T-helper 2 cell treated with Interferon-gamma antibody and Interleukin-4, amounts not matched to agents 5 μg/mL and 100 μg/mL, for 36 hours (primary cell): Measurements from ENCODE around the gene LAMC3.

ENCODE experiments used
- DNase-seq: peaks from one replicate; pipeline ENCODE4 v3.0.0; 2021; ENCODE audit warnings: low spot score
- H3K27ac Mint-ChIP-seq: one replicate; pipeline ENCODE4 v1.8.0; 2021; ENCODE audit warnings: mild to moderate bottlenecking, mixed read lengths
- H3K27me3 Mint-ChIP-seq: one replicate; pipeline ENCODE4 v1.8.0; 2021; ENCODE audit warnings: low read depth, mixed read lengths
- H3K36me3 Mint-ChIP-seq: one replicate; pipeline ENCODE4 v1.8.0; 2021; ENCODE audit warnings: low read depth, mixed read lengths
- H3K4me1 Mint-ChIP-seq: one replicate; pipeline ENCODE4 v1.8.0; 2021; ENCODE audit warnings: low read depth, mixed read lengths
- H3K4me3 Mint-ChIP-seq: one replicate; pipeline ENCODE4 v1.8.0; 2022; ENCODE audit warnings: mild to moderate bottlenecking, moderate library complexity, mixed read lengths
- H3K9me3 Mint-ChIP-seq: one replicate; pipeline ENCODE4 v1.8.0; 2021; ENCODE audit warnings: mixed read lengths

LAMC3 gene

DNA sequence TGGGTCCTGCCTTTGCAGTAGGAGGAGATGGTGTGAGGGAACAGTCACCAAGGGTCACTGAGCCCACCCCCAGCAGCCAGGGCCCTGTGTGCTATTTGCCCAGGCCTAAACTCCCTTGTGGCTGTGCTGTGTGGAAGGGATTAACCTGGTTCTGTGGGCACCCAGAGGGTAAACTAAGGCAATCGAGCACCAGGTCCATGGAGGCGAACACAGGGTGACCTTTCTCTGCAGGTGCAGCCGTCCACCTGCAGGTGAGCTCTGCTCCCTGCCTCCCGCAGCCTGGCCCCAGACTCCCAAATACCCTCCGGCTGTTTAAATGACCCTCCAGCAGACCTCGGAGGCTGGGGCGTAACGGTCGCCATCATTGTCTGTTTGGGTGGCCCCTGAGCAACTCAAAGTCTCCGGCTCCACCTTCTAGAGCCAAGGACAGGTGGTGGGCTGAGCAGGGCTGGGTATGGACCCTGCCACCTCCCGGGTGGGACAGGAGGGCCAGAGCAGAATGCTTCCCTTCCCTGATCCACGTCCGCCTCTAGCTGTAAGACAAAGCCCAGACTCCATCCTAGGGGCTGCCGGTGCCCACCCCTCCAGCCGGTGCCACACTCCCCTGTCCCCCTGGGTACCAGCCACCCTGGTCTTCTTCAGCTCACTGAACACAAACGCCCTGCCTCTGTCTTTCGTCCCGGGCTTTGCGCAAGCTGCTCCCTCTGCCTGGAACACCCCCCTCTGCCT, 35.9 kb upstream of the LAMC3 start:
- Mint-ChIP-seq H3K4me1 (no peaks in the 10 kb centered on the region), H3K4me3 (no peak overlapping the region), H3K9me3 (no peaks in the 10 kb centered on the region), H3K27ac (no peak overlapping the region), H3K36me3 (no peaks in the 10 kb centered on the region), H3K27me3 (no peaks in the 10 kb centered on the region)
- DNase-seq = no peak

DNA sequence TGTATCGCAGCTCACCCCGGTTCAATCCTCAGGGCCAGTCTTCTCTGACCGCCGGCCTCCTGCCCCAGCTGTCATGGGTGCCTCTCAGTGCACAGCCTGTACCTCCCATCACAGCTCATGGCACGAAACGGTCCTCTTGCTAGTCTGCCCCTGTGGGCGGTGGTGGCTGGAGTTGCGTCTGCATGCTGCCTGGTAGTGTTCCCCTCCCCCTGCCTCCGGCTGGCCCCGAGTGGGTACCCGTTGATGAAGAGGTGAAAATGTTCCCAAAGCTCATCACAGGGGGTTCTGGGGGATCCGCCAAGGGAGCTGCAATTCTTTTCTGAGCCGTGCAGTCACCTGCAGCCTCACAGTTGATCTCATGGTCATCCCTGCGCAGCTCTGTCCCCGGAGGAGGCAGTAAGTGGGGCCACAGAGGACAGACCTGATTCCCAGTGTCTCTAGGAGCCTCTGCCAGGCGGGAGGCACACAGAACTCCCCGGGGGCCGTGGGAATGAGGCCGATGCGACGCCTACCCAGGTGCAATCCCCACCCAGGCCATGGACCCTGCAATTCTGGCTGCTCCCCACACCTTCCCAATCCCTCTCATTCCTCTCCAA, 35.2 kb upstream of the LAMC3 start:
- Mint-ChIP-seq H3K27me3 (no peaks in the 10 kb centered on the region), H3K9me3 (no peaks in the 10 kb centered on the region), H3K4me3 (no peak overlapping the region), H3K4me1 (no peaks in the 10 kb centered on the region), H3K36me3 (no peaks in the 10 kb centered on the region), H3K27ac (no peak overlapping the region)
- DNase-seq = no peak

DNA sequence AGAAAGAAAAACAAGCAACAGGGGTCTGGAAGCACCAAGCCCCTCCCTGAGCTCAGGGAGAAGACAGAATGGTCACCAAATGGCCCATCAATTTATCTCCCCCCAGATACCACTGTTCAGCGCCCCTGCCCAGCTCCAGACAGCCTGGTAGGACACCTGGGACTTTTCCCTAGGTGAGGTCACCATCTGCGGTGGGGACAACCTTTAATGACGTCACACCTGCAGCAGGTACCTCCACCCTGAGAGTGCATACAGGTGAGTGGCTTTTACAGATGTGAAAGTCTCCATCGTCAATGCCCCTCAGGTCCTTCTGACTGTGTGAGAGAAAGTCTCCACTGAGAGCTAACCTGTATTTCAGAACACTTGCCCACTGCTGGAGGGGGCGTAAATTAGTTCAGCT, 34.3 kb upstream of the LAMC3 start:
- no peaks in the 10 kb centered on the region for H3K36me3 Mint-ChIP-seq
- no peak overlapping the region for H3K27ac Mint-ChIP-seq
- no peak overlapping the region for H3K4me3 Mint-ChIP-seq
- no peaks in the 10 kb centered on the region for H3K27me3 Mint-ChIP-seq
- H3K4me1 Mint-ChIP-seq = no peaks in the 10 kb centered on the region
- H3K9me3 Mint-ChIP-seq = no peaks in the 10 kb centered on the region
- no peak for DNase-seq

DNA sequence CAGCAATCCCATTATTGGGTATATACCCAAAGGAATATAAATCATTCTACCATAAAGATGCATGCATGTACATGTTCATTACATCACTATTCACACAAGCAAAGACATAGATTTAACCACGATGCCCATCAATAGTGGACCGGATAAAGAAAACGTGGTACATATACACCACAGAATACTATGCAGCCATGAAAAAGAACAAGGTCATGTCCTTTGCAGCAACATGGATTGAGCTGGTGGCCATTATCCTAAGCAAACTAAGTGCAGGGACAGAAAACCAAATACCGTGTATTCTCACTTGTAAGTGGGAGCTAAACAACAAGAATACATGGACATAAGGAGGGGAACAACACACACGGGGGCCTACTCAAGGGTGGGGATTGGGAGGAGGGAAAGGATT, 33.8 kb upstream of the LAMC3 start:
- no peaks in the 10 kb centered on the region for H3K9me3 Mint-ChIP-seq
- no peaks in the 10 kb centered on the region for H3K4me1 Mint-ChIP-seq
- no peak overlapping the region for H3K27ac Mint-ChIP-seq
- H3K27me3 Mint-ChIP-seq = no peaks in the 10 kb centered on the region
- DNase-seq = no peak
- H3K4me3 Mint-ChIP-seq = no peak overlapping the region
- no peaks in the 10 kb centered on the region for H3K36me3 Mint-ChIP-seq

DNA sequence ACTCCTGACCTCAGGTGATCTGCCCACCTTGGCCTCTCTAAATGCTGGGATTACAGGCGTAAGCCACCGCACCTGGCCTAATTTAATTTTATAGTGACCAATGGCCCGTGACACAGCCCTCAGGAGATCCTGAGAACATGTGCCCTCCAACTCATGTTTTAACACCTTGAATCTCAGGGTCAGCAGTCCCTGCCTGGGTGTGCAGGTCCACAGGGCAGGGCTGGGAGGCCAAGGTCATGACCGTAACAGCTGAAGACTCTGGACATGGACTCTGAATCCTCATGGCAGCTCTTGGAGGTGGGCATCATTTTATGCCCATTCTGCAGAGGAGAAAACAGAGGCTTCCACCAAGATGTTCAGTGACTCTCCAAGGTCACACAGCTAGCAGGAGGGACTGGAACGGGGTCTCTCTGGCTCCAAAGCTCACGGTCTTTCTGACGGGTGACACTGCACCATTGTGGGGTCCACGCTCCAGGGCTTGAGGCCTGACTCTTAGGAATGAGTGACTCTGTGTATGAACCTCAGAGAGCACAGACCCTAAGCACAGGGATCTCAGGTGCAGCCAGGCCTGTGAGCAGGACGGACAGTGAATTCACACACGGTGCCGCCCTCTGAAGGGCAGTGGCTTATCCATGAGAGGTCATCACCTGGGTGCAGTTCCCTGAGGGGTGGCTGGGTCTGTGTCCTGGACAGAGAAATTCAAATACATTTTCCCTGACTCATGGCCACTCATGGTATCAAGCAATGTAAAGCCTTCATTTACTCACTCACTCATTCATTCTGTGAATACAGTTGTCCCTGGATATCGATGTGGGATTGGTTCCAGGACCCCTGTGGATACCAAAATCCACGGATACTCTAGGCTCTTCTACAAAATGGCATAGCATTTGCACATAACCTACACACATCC, 32.8 kb upstream of the LAMC3 start:
- Mint-ChIP-seq H3K36me3 (no peaks in the 10 kb centered on the region), H3K4me1 (no peaks in the 10 kb centered on the region), H3K4me3 (no peak overlapping the region), H3K27me3 (no peaks in the 10 kb centered on the region), H3K9me3 (no peaks in the 10 kb centered on the region), H3K27ac (no peak overlapping the region)
- DNase-seq = no peak

DNA sequence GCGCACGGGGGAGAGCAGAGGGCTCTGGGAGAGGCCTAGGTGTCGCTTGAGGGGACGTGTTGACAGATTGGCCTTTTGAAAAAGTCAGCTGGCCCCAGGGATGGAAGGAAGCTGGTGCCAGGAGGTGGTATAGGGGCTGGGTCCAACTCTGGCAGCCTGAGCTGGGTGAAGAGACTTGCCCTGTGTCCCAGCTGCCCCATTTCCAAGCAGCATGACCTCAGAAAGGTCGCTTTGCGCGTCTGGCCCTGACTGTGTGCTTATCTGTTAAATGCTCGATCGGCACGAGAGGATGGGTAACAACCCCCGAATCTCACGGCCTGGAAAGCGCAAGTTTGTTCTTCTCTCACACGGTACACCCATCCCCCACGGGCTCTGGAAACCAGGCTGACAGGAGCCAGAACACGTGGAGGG, 31.2 kb upstream of the LAMC3 start:
- H3K9me3 Mint-ChIP-seq = no peaks in the 10 kb centered on the region
- no peak for DNase-seq
- H3K4me1 Mint-ChIP-seq = no peaks in the 10 kb centered on the region
- H3K36me3 Mint-ChIP-seq = no peaks in the 10 kb centered on the region
- H3K27me3 Mint-ChIP-seq = no peaks in the 10 kb centered on the region
- H3K27ac Mint-ChIP-seq = no peak overlapping the region
- H3K4me3 Mint-ChIP-seq = no peak overlapping the region

DNA sequence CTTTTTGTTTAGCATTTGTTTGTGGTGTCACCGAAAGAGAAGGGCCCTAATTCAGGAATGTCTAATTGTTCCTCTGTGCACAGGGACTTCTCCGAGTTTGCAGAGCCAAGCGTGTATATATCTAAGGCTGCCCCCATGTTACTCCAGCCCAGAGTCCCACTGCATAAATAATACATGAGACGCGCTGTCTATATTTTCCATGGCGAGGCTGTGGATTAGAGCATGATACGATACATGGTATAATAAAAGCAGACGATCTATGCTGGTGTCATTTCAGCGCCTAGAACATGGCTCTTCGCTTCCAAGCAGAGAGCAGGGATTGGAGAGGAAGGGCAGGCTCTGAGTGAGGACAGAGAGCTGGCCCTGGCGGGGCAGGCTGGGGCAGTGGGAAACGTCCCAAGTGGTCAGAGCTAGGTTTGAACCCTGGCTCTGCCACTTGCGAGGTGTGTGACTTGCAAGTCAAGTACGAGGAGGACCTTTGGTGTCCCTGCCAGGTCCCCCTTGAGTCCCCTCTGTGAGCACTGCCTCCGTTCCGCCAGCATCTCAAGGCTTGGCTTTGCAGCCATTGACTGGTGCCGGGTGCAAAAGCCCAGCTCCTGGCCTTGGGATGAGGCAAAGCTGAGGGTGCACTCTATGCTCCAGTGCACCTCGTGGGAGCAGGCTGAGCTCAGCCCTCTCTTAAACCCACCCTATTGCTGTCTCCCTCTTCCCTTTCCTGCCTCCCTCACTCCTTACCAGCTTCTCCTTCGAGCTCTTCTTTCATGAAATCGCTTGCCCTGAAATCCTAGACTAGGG, 29.2 kb upstream of the LAMC3 start:
- DNase-seq = no peak
- Mint-ChIP-seq H3K4me1 (no peaks in the 10 kb centered on the region), H3K27ac (no peak overlapping the region), H3K9me3 (no peaks in the 10 kb centered on the region), H3K27me3 (no peaks in the 10 kb centered on the region), H3K4me3 (no peak overlapping the region), H3K36me3 (no peaks in the 10 kb centered on the region)

DNA sequence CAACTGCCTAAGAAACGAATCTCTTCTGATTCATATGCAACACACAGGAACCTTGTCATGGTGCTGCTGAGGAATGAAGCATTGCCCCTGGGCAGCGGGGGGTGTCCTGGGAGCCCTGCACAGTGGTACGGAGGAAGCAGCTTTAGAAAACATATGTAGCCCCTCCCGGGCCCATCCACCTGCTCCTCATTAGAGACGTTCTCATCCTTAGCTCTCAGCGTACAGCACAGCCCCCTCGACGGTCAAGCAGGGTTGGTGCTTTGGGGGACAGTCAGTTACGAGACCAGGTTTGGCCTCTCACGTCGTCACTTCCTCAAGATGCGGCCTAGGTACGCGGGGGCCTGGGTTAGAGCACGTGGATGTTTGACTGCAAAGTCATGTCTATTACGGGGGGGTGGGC, 28.4 kb upstream of the LAMC3 start:
- H3K27ac Mint-ChIP-seq = no peak overlapping the region
- no peaks in the 10 kb centered on the region for H3K9me3 Mint-ChIP-seq
- H3K4me1 Mint-ChIP-seq = no peaks in the 10 kb centered on the region
- no peak for DNase-seq
- H3K36me3 Mint-ChIP-seq = no peaks in the 10 kb centered on the region
- H3K4me3 Mint-ChIP-seq = no peak overlapping the region
- no peaks in the 10 kb centered on the region for H3K27me3 Mint-ChIP-seq

DNA sequence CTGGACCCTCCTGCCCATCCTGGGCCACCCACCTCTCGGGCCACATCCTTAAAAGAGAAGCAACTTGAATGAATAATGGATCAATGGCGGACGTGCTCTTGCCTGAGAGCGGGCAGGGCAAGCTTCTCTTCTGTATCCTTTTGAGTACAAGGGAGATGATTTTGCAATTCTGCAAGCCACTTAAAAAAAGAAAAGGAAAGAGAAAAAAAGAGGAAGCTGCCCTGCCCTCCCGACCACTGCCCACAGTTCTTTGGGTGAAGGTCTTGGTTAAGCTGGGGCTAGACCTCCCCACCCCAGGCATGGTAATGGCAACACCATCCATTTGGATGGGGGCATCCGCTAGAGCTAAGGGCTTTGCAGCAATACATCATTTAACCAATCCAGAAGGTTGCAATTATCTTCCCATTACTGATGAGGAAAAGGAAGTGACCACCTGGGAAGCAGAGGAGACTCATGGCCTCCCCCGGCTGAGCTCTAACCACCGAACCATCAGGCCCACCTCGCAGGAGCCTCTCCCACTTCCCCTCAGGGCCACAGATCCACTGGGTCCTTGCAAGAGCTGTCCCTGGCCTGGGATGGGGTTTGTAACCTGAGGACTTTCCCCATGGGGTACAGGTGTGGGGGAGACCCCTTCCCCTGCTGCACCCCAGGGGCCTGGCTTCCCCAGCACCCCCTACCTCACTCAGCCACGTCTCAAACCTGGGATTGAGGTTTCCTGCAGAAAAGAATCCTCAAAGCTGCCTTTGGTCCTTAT, 27.8 kb upstream of the LAMC3 start:
- no peaks in the 10 kb centered on the region for H3K27me3 Mint-ChIP-seq
- DNase-seq = no peak
- no peak overlapping the region for H3K27ac Mint-ChIP-seq
- no peaks in the 10 kb centered on the region for H3K9me3 Mint-ChIP-seq
- H3K36me3 Mint-ChIP-seq = no peaks in the 10 kb centered on the region
- no peak overlapping the region for H3K4me3 Mint-ChIP-seq
- no peaks in the 10 kb centered on the region for H3K4me1 Mint-ChIP-seq

DNA sequence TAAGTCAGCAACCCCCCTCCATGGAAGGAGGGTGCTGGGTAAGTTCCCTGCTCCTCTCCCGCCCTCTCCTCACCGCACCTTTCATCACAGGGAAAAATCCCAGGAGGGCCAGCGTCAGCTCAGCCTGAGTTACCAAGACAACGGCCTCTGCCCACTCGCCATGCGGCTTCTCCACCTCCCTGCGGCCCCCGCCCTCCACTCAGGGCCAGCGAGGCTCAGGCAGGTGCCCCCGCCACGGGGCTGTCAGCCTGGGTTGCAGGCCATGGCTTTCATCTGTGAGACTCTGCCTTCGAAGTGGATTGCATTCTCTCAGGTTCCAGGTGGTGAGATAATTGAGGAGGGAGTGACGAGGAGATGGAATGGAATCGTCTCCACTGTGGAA, 27.2 kb upstream of the LAMC3 start:
- Mint-ChIP-seq H3K27me3 (no peaks in the 10 kb centered on the region), H3K4me1 (no peaks in the 10 kb centered on the region), H3K4me3 (no peak overlapping the region), H3K27ac (no peak overlapping the region), H3K36me3 (no peaks in the 10 kb centered on the region), H3K9me3 (no peaks in the 10 kb centered on the region)
- no peak for DNase-seq

DNA sequence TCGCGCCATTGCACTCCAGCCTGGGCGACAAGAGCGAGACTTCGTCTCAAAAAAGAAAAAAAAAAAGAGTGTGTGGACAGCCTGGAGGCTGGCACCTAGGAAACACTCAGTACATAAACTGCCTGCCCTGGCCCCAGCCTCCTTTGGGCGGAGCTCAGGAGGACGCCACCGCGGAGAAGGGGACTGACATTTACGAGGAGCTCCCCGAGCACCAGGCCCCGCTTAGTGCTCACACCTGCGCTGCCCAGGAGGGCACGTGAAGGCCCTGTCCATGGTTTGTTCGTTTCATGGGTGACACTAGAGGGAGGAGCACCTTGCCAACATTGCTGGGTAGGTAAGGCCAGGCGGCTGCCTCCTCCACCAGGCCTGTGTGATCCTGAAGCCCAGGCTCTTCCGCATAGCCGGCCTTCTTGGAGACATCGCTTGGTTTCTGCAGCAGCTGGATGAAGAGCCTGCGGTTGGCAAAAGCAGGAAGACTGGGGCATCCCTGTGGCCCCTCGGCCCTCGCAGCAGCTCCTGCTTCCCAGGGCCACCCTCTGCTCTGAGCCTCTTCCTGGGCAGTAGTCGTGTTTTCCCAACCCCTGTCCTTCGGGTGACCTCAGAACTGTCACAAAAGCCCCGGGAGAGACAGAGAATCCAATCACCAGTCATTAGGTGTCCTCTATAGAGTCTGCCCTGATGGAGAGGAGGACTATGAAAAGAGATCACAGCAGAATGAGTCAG, 26.2 kb upstream of the LAMC3 start:
- DNase-seq = no peak
- Mint-ChIP-seq H3K4me3 (no peak overlapping the region), H3K4me1 (no peaks in the 10 kb centered on the region), H3K27me3 (no peaks in the 10 kb centered on the region), H3K9me3 (no peaks in the 10 kb centered on the region), H3K27ac (no peak overlapping the region), H3K36me3 (no peaks in the 10 kb centered on the region)

DNA sequence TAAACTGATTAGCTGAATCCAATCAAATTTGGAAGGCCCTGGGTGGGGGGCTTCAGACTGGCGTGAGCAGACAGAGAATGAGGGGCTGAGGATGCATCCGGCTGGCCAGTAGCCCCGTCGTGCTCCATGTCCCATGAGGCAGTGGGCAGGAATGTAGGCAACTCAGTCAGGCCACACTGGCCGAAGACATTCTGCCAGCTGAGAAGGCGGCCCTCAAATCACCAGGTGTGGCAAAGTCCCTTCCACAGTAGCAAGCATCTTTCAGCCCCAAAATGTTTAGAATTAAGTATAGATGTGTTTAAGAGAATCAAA, 25.7 kb upstream of the LAMC3 start:
- Mint-ChIP-seq H3K4me1 (no peaks in the 10 kb centered on the region), H3K4me3 (no peak overlapping the region), H3K36me3 (no peaks in the 10 kb centered on the region), H3K9me3 (no peaks in the 10 kb centered on the region), H3K27ac (no peak overlapping the region), H3K27me3 (no peaks in the 10 kb centered on the region)
- DNase-seq = no peak

DNA sequence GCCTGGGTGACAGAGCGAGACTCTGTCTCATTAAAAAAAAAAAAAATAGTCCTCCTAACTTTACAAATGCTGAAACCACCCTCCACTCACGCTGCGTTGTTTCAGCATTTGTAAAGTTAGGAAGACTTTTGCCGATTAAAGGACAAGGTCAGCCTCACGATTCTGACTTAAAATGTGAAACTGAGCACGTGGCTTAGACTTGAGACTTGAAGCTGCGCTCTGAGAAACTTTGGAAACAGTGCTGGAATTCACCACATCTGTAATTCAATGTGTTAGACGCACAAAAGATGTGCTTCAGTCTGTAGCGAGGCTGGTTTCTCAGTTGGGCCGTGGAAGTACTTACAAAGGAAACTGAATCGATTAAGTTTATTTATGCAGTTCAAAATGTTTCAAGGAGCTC, 25.0 kb upstream of the LAMC3 start:
- H3K36me3 Mint-ChIP-seq = no peaks in the 10 kb centered on the region
- H3K27ac Mint-ChIP-seq = no peak overlapping the region
- no peaks in the 10 kb centered on the region for H3K27me3 Mint-ChIP-seq
- DNase-seq = no peak
- no peaks in the 10 kb centered on the region for H3K9me3 Mint-ChIP-seq
- H3K4me3 Mint-ChIP-seq = no peak overlapping the region
- no peaks in the 10 kb centered on the region for H3K4me1 Mint-ChIP-seq
